Kidney epithelial cell (primary cell): Measurements from ENCODE around the gene UCK2. TPM values are rescaled to one million over a fixed set of nuclear protein-coding genes. Genes with fewer than 3 reads are reported as not detected.

Experiments
- DNase-seq: peaks from one replicate; pipeline ENCODE4 v3.0.0-alpha.2; 2010; ENCODE audit warnings: low read depth
- H3K27me3 ChIP-seq: 2 replicates; pipeline ENCODE4 v1.6.0; 2011; ENCODE audit warnings: low read length; ENCODE audit not compliant: control insufficient read depth, insufficient read depth
- H3K36me3 ChIP-seq: 2 replicates; pipeline ENCODE4 v1.5.1; 2011; ENCODE audit warnings: low read length; ENCODE audit not compliant: control insufficient read depth, insufficient read depth
- H3K4me3 ChIP-seq: 2 replicates; pipeline ENCODE4 v1.5.1; 2011; ENCODE audit warnings: low read depth, mild to moderate bottlenecking, control low read depth, low read length
- CTCF ChIP-seq: IDR thresholded peaks from 2 replicates; pipeline ENCODE4 v1.5.1; 2011; ENCODE audit warnings: mild to moderate bottlenecking, moderate library complexity, low read length, control low read depth, inconsistent platforms; ENCODE audit not compliant: insufficient read depth, poor library complexity, severe bottlenecking
- total RNA-seq: library from RNA; depleted of rRNA; stranded (reverse); fragments of >200 nt; gene quantifications from 2 replicates; pipeline ENCODE4 v1.2.3, GENCODE V29; 2015

UCK2 gene
- total RNA-seq, 1 donor from 2014 or later: 81.9 TPM

DNA sequence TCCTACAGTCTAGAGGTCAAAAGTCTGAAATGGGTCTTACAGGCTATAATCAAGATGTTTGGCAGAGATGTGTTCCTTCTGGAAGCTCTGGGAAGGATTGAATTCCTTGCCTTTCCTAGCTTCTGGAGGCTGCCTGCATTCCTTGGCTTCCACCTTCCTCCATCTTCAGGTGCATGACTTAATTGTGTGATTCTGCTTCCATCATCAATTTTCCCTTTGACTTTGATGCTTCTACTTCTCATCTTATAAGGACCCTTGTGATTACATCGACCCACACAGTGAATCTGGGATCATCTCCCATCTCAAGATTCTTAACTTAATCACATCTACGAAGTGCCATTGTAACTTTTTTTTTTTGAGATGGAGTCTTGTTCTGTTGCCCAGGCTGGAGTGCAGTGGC is 111.4 kb downstream of the UCK2 start:
- no peak for DNase-seq
- H3K4me3 ChIP-seq: no peak overlapping the region
- H3K36me3 ChIP-seq: no peaks in the 10 kb centered on the region
- H3K27me3 ChIP-seq: no peaks in the 10 kb centered on the region
- no peak for TF ChIP-seq CTCF

GRCh38 chr1:165941531-165941930 is 114.1 kb downstream of the UCK2 start:
- Histone ChIP-seq H3K4me3 (no peak overlapping the region), H3K36me3 (no peaks in the 10 kb centered on the region), H3K27me3 (no peaks in the 10 kb centered on the region)
- no peak for DNase-seq
- TF ChIP-seq CTCF: no peak

DNA sequence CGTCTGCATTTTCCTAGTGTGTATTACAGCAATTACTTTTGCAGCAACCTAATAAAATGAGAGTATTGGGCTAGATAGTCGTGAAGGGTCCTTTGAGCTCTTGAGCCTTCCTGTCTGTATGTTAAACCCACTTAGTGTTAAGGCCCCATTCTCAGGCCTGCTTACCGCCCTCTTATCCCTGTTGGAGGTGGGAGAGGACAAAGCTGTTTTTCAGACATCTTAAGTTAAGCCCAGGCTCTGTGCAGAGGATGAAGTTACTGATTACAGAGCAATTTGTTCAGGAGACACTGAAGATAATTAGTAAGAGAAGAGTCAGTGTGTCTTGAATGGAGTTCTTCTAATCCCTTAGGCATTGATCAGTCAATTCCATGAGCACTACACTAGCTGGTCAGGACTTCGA is 114.6 kb downstream of the UCK2 start:
- Histone ChIP-seq H3K27me3 (no peaks in the 10 kb centered on the region), H3K36me3 (no peaks in the 10 kb centered on the region), H3K4me3 (no peak overlapping the region)
- no peak for DNase-seq
- no peak for TF ChIP-seq CTCF

DNA sequence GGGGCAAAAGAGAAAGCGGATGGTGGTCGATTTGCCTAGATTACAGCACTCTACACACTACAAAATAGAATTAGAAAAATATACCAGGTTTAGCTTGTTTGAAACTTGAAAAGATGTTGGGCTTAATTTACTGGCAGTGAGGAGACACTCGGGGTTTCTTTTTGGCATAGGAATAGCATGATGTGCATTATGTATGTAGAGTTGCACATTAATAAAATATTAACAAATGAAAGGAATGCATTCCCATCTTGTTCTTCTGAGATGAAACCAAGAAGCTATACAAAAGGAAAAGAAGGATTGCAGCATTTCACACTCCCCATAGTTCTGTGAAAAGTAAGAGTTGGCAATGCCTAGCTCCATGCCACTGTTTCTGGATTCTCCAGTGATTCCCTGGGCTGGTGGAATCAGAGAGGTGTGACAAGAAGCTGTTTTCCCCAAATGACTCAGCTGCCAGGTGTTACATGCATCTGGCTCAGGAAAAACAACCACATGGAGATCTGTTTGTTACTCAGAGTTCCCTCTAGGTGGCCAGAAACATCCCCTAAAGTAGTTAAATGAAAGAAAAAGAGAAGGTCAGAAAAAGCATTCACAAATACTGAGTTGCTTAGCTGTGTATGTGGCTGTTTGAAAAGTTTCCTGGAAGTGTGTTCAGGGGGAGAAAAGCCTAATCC is 115.6 kb downstream of the UCK2 start:
- H3K4me3 ChIP-seq: no peak overlapping the region
- peak; percentile 5 for DNase-seq
- no peaks in the 10 kb centered on the region for H3K27me3 ChIP-seq
- H3K36me3 ChIP-seq: no peaks in the 10 kb centered on the region
- TF ChIP-seq CTCF: no peak

GRCh38 chr1:165945911-165946310 is 118.5 kb downstream of the UCK2 start:
- no peaks in the 10 kb centered on the region for H3K36me3 ChIP-seq
- TF ChIP-seq CTCF: no peak
- no peaks in the 10 kb centered on the region for H3K27me3 ChIP-seq
- H3K4me3 ChIP-seq: no peak overlapping the region
- DNase-seq: no peak
